Measurements from ENCODE around the gene DNAH7.

The DNAH7 gene

GRCh38 chr2:195863121-195863520, 205.5 kb downstream of the DNAH7 start:
- DNase-seq (ENCODE audit: low read depth) = no peak

GRCh38 chr2:195861821-195862220, 206.8 kb downstream of the DNAH7 start:
- DNase-seq (ENCODE audit: low read depth) = no peak

GRCh38 chr2:195859513-195859912, 209.1 kb downstream of the DNAH7 start:
- DNase-seq (ENCODE audit: low read depth) = no peak

GRCh38 chr2:195857132-195857531, 211.5 kb downstream of the DNAH7 start:
- DNase-seq (ENCODE audit: low read depth) = no peak

GRCh38 chr2:195850764-195851163, 217.9 kb downstream of the DNAH7 start:
- DNase-seq (ENCODE audit: low read depth) = no peak

- DNase-seq (ENCODE audit: low read depth) = no peak
Observed at GRCh38 chr2:195848119-195848899, 220.3 kb downstream of the DNAH7 start.

- DNase-seq (ENCODE audit: low read depth) = no peak
Observed at GRCh38 chr2:195842932-195843331, 225.7 kb downstream of the DNAH7 start.

GRCh38 chr2:195838002-195838401, 230.6 kb downstream of the DNAH7 start:
- DNase-seq (ENCODE audit: low read depth) = no peak

GRCh38 chr2:195836002-195836401, 232.6 kb downstream of the DNAH7 start:
- DNase-seq (ENCODE audit: low read depth) = no peak

- DNase-seq (ENCODE audit: low read depth) = no peak
Observed at GRCh38 chr2:195834836-195835235, 233.8 kb downstream of the DNAH7 start.

GRCh38 chr2:195830968-195831950, 237.4 kb downstream of the DNAH7 start:
- DNase-seq (ENCODE audit: low read depth) = no peak

GRCh38 chr2:195824478-195824877, 244.2 kb downstream of the DNAH7 start:
- DNase-seq (ENCODE audit: low read depth) = no peak

GRCh38 chr2:195823206-195823605, 245.4 kb downstream of the DNAH7 start:
- no peak for DNase-seq (ENCODE audit: low read depth)

GRCh38 chr2:195821566-195821932, 247.1 kb downstream of the DNAH7 start:
- DNase-seq (ENCODE audit: low read depth) = no peak

GRCh38 chr2:195820867-195821565, 247.6 kb downstream of the DNAH7 start:
- DNase-seq (ENCODE audit: low read depth) = no peak

- no peak for DNase-seq (ENCODE audit: low read depth)
Observed at GRCh38 chr2:195820373-195820772, 248.3 kb downstream of the DNAH7 start.

GRCh38 chr2:195819276-195819675, 249.4 kb downstream of the DNAH7 start:
- DNase-seq (ENCODE audit: low read depth) = no peak

- DNase-seq (ENCODE audit: low read depth) = no peak
Observed at GRCh38 chr2:195818526-195818925, 250.1 kb downstream of the DNAH7 start.

- DNase-seq (ENCODE audit: low read depth) = no peak
Observed at GRCh38 chr2:195818106-195818505, 250.5 kb downstream of the DNAH7 start.

GRCh38 chr2:195815083-195815482, 253.6 kb downstream of the DNAH7 start:
- no peak for DNase-seq (ENCODE audit: low read depth)

GRCh38 chr2:195813421-195813820, 255.2 kb downstream of the DNAH7 start:
- DNase-seq (ENCODE audit: low read depth) = no peak

GRCh38 chr2:195810340-195811098, 258.1 kb downstream of the DNAH7 start:
- DNase-seq (ENCODE audit: low read depth) = no peak
